SK-N-SH treated with all-trans-retinoic acid at 6 μM for 48 hours (cell line): ENCODE measurements around the gene NAGLU.

Source experiments
- CREB5 ChIP-seq: fragments of 250-450 bp; sonication (Bioruptor Pico); IDR thresholded peaks from 2 replicates; pipeline ENCODE4 v1.5.1; 2020; ENCODE audit warnings: low read depth, mild to moderate bottlenecking, moderate library complexity
- ESRRG ChIP-seq: fragments of 250-450 bp; sonication (Bioruptor Pico); IDR thresholded peaks from 2 replicates; pipeline ENCODE4 v1.6.1; 2021; ENCODE audit warnings: mild to moderate bottlenecking
- OSR1 ChIP-seq: fragments of 250-450 bp; sonication (Bioruptor Pico); IDR thresholded peaks from 2 replicates; pipeline ENCODE4 v1.8.0; 2022; ENCODE audit warnings: moderate library complexity, mild to moderate bottlenecking, inconsistent platforms
- ZC3H10 ChIP-seq: fragments of 250-450 bp; sonication (Bioruptor Pico); IDR thresholded peaks from 2 replicates; pipeline ENCODE4 v1.5.1; 2021; ENCODE audit warnings: mild to moderate bottlenecking, moderate library complexity
- ZFP30 ChIP-seq: fragments of 450-650 bp; formaldehyde crosslinking; IDR thresholded peaks from 2 replicates; pipeline ENCODE4 v1.5.0; 2022; ENCODE audit warnings: mild to moderate bottlenecking, moderate library complexity
- ZNF70 ChIP-seq: fragments of 450-650 bp; formaldehyde crosslinking; IDR thresholded peaks from 2 replicates; pipeline ENCODE4 v1.5.0; 2020; ENCODE audit warnings: mild to moderate bottlenecking, moderate library complexity

- TF ChIP-seq ZFP30: no peak
- no peak for TF ChIP-seq ESRRG (CRISPR knock-in tag)
- no peak for TF ChIP-seq ZNF70 (CRISPR knock-in tag)
- no peak for TF ChIP-seq CREB5
- no peak for TF ChIP-seq OSR1 (CRISPR knock-in tag)
- TF ChIP-seq ZC3H10: no peak
These were observed 19.1 kb downstream of the NAGLU start for GRCh38 chr17:42555122-42555622.
